Measurements from ENCODE around the gene CD28.
A peak's percentile ranks its signal among the peaks of the same experiment; 100 is the strongest.

Gene CD28

DNA sequence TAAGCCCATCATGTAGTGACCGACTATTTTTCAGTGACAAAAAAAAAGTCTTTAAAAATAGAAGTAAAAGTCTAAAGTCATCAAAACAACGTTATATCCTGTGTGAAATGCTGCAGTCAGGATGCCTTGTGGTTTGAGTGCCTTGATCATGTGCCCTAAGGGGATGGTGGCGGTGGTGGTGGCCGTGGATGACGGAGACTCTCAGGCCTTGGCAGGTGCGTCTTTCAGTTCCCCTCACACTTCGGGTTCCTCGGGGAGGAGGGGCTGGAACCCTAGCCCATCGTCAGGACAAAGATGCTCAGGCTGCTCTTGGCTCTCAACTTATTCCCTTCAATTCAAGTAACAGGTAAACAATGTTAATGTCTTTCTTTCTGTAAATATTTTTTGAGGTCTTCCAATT is at the start of gene CD28:
CD28 (plus strand) TSS at position 237 of the 400 bp plus-strand sequence; CDS start at position 295, 58 bp downstream.
- in situ Hi-C loops (cut with MboI; ENCODE audit: low sequenced_read_pairs, unreplicated experiment) = no loop called here
- TF ChIP-seq, protein P1, sequence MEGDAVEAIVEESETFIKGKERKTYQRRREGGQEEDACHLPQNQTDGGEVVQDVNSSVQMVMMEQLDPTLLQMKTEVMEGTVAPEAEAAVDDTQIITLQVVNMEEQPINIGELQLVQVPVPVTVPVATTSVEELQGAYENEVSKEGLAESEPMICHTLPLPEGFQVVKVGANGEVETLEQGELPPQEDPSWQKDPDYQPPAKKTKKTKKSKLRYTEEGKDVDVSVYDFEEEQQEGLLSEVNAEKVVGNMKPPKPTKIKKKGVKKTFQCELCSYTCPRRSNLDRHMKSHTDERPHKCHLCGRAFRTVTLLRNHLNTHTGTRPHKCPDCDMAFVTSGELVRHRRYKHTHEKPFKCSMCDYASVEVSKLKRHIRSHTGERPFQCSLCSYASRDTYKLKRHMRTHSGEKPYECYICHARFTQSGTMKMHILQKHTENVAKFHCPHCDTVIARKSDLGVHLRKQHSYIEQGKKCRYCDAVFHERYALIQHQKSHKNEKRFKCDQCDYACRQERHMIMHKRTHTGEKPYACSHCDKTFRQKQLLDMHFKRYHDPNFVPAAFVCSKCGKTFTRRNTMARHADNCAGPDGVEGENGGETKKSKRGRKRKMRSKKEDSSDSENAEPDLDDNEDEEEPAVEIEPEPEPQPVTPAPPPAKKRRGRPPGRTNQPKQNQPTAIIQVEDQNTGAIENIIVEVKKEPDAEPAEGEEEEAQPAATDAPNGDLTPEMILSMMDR (IDR thresholded peaks at IDR 0.05; ENCODE audit: borderline replicate concordance, control extremely low read depth, extremely low read depth, insufficient read depth, missing control alignments) = no peak
- peak; percentile 74 for DNase-seq (ENCODE audit: low spot score)

DNA sequence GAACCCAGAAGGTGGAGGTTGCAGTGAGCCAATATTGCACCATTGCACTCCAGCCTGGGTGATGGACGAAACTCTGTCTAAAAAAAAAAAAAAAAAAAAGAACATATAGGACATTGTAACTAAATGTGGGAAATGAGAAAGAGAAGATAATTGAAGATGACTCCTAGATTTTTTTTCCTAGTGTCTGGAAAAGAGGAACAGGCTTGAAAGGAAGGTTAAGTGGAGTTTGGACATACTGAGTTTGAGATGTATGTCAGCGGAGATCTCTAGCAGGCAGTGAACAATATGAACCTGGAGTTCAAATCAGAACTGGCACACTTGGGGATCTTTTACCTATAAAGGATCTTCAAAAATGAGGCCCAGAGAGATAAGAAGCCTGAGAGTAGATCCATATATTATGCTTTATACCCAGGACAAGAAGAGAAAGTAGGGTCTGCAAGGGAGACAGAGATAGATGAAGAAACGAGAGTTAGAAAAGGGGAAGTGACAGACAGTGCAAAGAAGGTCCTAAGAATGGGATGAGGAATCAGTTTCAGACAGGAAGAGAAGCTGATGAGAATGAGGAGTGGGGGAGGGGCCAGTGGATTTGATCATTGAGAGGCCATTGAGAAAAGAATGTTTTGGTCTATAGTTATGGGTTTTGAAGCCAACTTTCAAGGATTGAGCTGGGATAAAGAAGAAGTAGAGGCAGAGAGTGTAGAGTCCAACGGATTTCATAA is 46.9 kb upstream of the CD28 start:
- in situ Hi-C loops (cut with MboI; ENCODE audit: low sequenced_read_pairs, unreplicated experiment) = loop anchor here (25.0 kb wide), 1 partner anchor 172 kb away; no protein-coding TSS in a partner anchor
- DNase-seq (ENCODE audit: low spot score) = peak; percentile 42
- TF ChIP-seq, protein P1 (IDR thresholded peaks at IDR 0.05; ENCODE audit: borderline replicate concordance, control extremely low read depth, extremely low read depth, insufficient read depth, missing control alignments) = no peak

DNA sequence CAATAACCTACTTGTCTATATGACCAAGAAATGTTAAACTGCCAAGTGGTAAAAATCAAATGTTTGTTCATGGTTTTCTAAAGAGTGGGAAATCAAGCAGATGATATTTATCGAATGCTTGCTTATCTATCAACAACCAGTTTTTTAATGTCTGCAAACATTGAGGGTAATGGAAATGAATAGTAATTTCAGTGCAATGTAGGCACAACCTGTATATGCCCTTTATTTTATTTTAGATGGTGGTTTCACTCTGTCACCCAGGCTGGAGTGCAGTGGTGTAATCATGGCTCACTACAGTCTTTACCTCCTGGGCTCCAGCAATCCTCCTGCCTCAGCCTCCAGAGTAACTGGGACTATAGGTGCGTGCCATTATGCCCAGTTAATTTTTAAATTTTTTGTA is 46.0 kb upstream of the CD28 start:
- in situ Hi-C loops (cut with MboI; ENCODE audit: low sequenced_read_pairs, unreplicated experiment) = loop anchor here (25.0 kb wide), 1 partner anchor 173 kb away; no protein-coding TSS in a partner anchor

DNA sequence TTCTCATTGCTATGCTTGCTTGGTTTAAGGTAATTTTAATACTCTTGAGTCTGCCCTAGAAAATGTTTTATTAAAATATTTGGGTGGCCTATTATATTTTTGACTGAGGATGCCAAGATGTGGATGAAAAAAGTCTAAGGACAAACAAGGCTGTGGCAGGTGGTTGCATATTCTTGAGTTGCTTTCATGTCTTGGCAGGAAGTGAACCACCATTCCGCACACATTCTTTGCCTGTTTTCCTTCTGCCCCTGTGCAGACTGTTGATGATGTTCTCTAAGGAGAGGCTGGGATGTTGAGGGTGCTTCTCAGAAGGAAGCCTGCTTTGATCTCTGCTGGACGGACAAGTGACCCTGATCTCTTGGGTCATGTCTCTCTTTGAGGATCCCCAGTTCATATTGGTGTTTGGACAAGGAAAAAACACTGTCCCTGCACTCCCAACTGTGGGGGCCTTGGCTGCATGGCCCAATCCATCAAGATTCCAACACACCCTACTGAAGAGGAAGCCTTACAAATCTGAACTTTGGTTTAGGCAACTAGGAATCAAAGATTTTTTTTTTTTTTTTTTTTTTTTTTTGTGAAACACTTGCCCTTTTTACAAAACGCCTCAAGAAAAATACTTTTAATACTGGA is 45.0 kb upstream of the CD28 start:
- TF ChIP-seq, protein P1 (IDR thresholded peaks at IDR 0.05; ENCODE audit: borderline replicate concordance, control extremely low read depth, extremely low read depth, insufficient read depth, missing control alignments) = no peak
- in situ Hi-C loops (cut with MboI; ENCODE audit: low sequenced_read_pairs, unreplicated experiment) = loop anchor here (25.0 kb wide), 1 partner anchor 174 kb away; no protein-coding TSS in a partner anchor
- no peak for DNase-seq (ENCODE audit: low spot score)

More for the DNA sequence above, 46.0 kb upstream of the CD28 start:
- TF ChIP-seq, protein P1 (IDR thresholded peaks at IDR 0.05; ENCODE audit: borderline replicate concordance, control extremely low read depth, extremely low read depth, insufficient read depth, missing control alignments) = no peak
- no peak for DNase-seq (ENCODE audit: low spot score)

DNA sequence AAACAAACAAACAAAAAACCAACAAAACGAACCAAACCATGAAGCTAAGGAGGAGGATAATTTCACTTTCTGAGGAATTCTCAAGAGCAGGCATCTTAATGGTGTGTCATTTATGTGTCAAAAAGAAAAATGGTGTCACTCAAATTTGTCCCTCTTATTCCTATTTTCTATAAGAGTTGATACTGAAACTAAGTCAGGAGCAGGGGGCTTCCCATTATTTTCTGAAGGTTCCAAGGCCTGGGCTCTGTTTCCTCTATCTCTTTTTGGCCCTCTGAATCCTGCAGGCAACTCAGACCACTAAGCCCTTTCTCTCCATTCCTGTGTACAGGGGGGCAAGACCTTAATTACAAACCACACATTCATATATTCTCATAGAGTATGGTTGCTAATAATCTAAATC is 44.0 kb upstream of the CD28 start:
- in situ Hi-C loops (cut with MboI; ENCODE audit: low sequenced_read_pairs, unreplicated experiment) = loop anchor here (25.0 kb wide), 1 partner anchor 175 kb away; no protein-coding TSS in a partner anchor
- no peak for DNase-seq (ENCODE audit: low spot score)
- TF ChIP-seq, protein P1 (IDR thresholded peaks at IDR 0.05; ENCODE audit: borderline replicate concordance, control extremely low read depth, extremely low read depth, insufficient read depth, missing control alignments) = no peak

DNA sequence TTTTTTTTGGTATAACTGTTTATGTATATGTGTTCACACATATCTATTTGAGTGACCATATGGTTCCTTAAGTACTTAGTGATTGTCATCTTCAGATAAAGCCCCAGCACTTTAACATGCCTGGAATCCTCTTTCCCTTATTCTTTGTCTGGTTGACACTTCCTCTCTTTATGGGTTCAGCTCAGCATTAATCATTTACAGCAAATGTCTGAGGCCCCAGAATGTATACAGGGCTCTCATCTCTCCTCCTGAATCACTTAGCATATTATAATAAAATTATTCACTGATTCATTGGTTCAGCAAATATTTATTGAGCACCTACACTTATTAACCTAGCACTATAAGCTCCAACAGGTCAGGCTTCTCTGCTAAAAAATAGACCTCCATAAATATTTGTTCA is 43.5 kb upstream of the CD28 start:
- in situ Hi-C loops (cut with MboI; ENCODE audit: low sequenced_read_pairs, unreplicated experiment) = loop anchor here (25.0 kb wide), 1 partner anchor 176 kb away; no protein-coding TSS in a partner anchor
- TF ChIP-seq, protein P1 (IDR thresholded peaks at IDR 0.05; ENCODE audit: borderline replicate concordance, control extremely low read depth, extremely low read depth, insufficient read depth, missing control alignments) = no peak
- no peak for DNase-seq (ENCODE audit: low spot score)

All from GM13976 (cell line).